Subcutaneous abdominal adipose tissue (tissue), 5 donors: ENCODE data around the gene PRAC2.
"Not testable (repeated sequence)": the region's sequence is repeated elsewhere in the genome, so short reads cannot be mapped to it uniquely, and the experiment has no call there.

ENCODE experiments used
- H3K27ac ChIP-seq: one replicate; pipeline ENCODE4 v1.7.0; 2013; ENCODE audit warnings: low read depth, mild to moderate bottlenecking, inconsistent platforms, low read length, moderate library complexity
- H3K27me3 ChIP-seq, 5 donors: one replicate each; pipeline ENCODE4 v1.7.0; 2013; ENCODE audit warnings: low read length in 5 of 5, inconsistent platforms in 1 of 5; ENCODE audit not compliant: control insufficient read depth in 5 of 5, insufficient read depth in 4 of 5
- H3K36me3 ChIP-seq, 5 donors: one replicate each; pipeline ENCODE4 v1.7.0; 2013; ENCODE audit warnings: low read length in 5 of 5; ENCODE audit not compliant: control insufficient read depth in 5 of 5, insufficient read depth in 5 of 5
- H3K4me1 ChIP-seq, 5 donors: one replicate each; pipeline ENCODE4 v1.7.0; 2013; ENCODE audit warnings: low read length in 5 of 5, mild to moderate bottlenecking in 3 of 5, moderate library complexity in 1 of 5; ENCODE audit not compliant: control insufficient read depth in 5 of 5, insufficient read depth in 5 of 5
- H3K4me3 ChIP-seq, 5 donors: one replicate each; pipeline ENCODE4 v1.7.0; 2013; ENCODE audit warnings: low read length in 5 of 5, low read depth in 1 of 5
- H3K9ac ChIP-seq, 5 donors: one replicate each; pipeline ENCODE4 v1.7.0; 2013; ENCODE audit warnings: low read length in 5 of 5, mild to moderate bottlenecking in 4 of 5, moderate library complexity in 3 of 5
- H3K9me3 ChIP-seq, 5 donors: one replicate each; pipeline ENCODE4 v1.7.0; 2013; ENCODE audit warnings: low read length in 5 of 5; ENCODE audit not compliant: control insufficient read depth in 5 of 5
- donor health status: healthy.
- donor health status: healthy.
- donor health status: healthy.
- donor health status: healthy.
- donor health status: healthy.

The PRAC2 gene

DNA sequence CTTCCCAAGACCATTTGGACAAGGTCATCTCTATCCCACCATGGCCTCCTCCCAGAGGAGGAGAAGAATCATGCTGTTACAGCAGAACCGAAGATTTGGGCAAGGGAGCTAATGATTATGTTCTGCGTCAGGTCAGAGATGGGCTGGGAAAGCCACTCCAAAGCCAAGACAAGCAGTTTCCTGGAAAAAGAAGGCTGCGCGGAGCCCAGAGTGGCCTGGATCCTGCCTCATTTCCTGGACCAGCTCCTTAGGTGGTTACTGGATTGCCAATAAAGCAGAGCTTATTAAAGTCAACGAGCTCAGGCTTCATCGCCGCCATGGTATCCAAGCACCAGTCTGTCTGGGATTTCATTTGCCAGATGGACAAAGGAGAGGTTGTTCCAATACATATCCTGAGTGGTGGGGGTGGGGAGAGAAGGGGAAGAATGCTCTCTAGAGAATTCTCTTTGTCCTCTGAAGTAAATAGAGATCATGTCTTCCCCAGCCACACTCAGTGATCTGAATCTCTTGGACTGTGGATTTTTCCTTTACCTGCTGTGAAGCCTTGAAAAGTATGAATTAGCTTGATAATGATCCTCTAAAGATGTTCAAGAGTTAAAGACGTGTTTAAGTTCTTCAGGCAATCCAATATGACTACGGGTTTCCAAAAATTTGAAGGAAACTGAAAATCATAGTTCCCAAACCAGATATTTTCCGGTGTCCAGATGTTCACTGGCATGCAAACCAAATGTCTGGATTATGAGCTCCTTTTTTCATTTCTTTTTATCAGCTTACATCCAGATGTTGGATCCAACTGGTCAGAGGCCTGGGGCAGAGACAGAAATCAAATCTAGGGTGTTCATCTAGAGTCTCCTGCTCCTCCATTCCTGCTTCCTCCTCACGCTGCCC is 18.4 kb upstream of the PRAC2 start:
- Histone ChIP-seq H3K4me1 (no peaks in the 10 kb centered on the region), H3K9ac (no peak overlapping the region), H3K27me3 (peaks cover 25 to 57% (median 36%) of the 10 kb centered on the region in 5 donors), H3K36me3 (no peaks in the 10 kb centered on the region), H3K9me3 (no peaks in the 10 kb centered on the region), H3K4me3 (no peak overlapping the region), H3K27ac (no peak overlapping the region)

DNA sequence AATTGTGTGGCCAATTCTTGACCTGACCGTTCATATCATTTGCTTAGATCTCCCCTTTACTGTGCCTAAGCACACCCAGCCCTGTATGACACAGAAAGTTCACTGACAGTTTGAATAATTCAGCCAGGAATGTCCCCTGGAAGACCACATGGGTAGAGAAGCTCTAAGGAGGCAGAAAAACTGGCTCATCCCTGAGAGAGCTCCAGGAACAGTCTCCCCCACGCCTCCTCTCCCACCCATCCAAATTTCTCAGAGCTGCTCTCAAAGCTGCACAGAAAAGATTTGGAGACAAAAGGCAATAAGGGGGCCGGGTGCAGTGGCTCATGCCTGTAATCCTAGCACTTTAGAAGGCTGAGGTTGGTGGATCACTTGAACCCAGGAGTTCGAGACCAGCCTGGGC is 11.9 kb upstream of the PRAC2 start:
- Histone ChIP-seq H3K9ac (no peak overlapping the region), H3K4me1 (no peaks in the 10 kb centered on the region), H3K27ac (no peak overlapping the region), H3K36me3 (no peaks in the 10 kb centered on the region), H3K27me3 (peaks cover 29 to 66% (median 37%) of the 10 kb centered on the region in 5 donors), H3K9me3 (no peaks in the 10 kb centered on the region), H3K4me3 (no peak overlapping the region)

DNA sequence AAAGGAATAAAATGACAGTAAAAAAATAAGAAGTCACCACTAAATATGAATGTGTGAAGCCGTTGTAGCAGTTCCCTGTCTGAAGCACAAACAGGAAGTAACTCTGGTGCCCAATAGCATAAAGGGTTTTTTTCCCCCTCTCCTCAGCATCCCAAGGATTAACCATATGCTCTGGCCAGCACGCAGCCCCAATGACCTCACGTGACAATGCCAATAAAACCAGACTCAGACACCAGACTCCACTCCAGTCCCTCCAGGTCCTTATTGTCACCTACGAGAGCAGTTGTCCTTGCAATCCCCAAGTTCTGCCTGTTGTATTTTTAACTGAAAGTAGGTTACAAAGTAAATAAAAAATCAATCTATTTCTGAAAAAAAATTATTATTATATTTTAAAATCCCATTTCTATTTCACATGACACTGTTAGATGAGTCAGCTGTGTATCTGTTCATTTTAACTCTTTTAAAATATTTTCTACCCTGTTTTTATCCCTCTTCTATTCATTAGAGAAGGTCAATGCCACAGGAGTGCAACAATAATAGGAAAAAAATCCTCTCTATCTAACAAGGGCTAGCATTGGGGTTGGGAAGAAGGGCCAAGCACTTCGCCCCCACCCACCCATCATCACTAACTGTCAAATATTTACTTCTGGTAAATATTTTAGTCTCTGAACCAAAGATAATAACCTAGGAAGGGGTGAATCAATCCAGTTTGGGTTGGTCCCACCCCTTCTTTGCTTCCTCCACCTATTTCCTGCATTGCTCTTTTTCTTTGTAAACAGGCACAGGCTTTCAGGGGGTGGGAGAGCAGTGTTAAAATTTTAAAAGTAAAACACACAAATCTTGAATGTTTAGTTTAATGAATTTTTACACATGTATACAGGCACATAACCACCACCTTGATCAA is 7.2 kb upstream of the PRAC2 start:
- peaks cover 46 to 74% (median 62%) of the 10 kb centered on the region in 5 donors for H3K27me3 ChIP-seq
- no peaks in the 10 kb centered on the region for H3K9me3 ChIP-seq
- H3K9ac ChIP-seq: no peak overlapping the region
- no peaks in the 10 kb centered on the region for H3K36me3 ChIP-seq
- H3K27ac ChIP-seq: no peak overlapping the region
- no peak overlapping the region for H3K4me3 ChIP-seq
- H3K4me1 ChIP-seq: peaks cover 0 to 15% (median 12%) of the 10 kb centered on the region in 5 donors

DNA sequence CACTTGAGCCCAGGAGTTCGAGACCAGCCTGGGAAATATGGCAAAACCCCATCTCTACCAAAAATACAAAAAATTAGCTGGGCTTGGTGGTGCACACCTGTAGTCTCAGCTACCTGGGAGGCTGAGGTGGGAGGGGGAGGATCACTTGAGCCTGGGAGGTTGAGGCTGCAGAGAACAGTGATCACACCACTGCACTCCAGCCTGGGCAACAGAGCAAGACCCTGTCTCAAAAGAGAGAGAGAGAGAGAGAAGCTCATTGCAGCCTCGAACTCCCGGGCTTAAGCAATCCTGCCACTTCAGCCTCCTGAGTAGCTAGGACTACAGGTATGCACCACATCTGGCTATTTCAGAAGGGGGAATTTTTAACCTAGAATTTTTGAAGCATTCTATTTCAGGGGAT is 6.4 kb upstream of the PRAC2 start:
- not testable (repeated sequence) for H3K27ac ChIP-seq, H3K9ac ChIP-seq, H3K9me3 ChIP-seq, H3K36me3 ChIP-seq, H3K4me3 ChIP-seq
- H3K27me3 ChIP-seq: peaks cover 49 to 75% (median 61%) of the 10 kb centered on the region in 5 donors
- H3K4me1 ChIP-seq: peaks cover 0 to 15% (median 12%) of the 10 kb centered on the region in 5 donors

DNA sequence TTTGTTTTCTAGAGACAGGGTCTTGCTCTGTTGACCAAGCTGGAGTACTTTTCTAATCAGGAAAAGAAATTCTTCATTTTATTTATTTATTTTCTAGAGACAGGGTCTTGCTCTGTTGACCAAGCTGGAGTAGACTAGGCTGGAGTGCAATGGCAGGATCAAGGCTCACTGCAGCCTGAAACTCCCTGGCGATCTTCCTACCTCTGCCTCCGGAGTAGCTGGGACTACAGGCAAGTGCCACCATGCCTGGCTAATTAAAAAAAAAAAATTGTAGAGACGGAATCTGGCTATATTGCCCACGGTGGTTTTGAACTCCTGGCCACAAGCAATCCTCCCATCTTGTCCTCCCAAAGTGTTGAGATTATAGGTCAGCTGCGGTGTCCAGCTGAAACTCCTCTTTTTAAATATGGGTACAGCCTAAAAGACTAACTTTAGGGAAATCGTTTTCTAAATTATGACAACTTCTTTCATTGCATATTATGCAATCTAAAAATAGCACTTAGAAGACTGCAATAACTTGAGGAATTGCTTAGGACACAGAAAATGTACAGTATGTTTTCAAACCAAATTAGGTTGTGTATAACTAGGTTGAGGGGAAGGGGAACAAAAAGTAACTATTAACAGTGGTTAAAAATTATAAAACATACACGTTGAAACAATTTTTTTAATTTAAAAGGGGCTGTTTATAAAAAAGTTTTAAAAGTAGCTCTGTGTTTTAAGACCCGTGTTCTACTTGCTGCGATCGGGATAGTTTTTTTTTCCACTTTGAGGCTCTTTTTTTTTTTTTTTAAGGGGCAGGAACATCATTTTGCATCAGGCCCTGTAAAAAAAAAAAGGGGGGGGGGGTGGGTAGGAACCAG is 5.4 kb upstream of the PRAC2 start:
- H3K36me3 ChIP-seq: no peaks in the 10 kb centered on the region
- no peak overlapping the region for H3K4me3 ChIP-seq
- H3K4me1 ChIP-seq: peaks cover 0 to 18% (median 12%) of the 10 kb centered on the region in 5 donors
- no peak overlapping the region for H3K9ac ChIP-seq
- no peaks in the 10 kb centered on the region for H3K9me3 ChIP-seq
- H3K27ac ChIP-seq: no peak overlapping the region
- peaks cover 52 to 79% (median 61%) of the 10 kb centered on the region in 5 donors for H3K27me3 ChIP-seq

DNA sequence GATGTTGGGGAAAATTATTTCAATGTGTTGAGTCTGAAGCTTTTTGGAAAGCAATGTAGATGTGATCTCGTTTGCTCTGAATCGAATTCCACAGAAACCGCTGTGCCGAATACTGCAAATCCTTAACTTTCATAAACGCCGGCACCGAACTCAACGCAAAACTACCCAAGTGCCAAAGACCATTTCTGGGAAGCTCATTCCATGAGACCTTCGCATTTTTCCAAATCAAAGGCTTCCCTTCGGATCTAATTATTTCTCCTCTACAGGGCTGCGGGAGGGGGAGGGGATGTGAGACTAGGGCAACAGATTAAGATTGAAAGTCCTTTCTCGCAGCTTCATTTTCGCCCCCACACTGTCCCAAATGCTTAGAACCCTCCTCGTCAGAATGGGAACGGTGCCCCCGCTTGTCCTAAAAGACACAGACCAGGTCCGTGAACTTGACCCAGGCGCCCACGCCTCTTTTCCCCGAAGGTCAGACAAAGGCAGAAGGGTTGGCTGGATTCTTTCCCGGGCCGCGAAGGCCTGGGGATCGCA is 4.7 kb upstream of the PRAC2 start:
- Histone ChIP-seq H3K27me3 (peaks cover 58 to 81% (median 66%) of the 10 kb centered on the region in 5 donors), H3K4me3 (peak overlapping the region in 1 of 5 donors; percentile 16), H3K9me3 (no peaks in the 10 kb centered on the region), H3K4me1 (peaks cover 0 to 25% (median 13%) of the 10 kb centered on the region in 5 donors), H3K27ac (no peak overlapping the region), H3K36me3 (no peaks in the 10 kb centered on the region), H3K9ac (no peak overlapping the region)

DNA sequence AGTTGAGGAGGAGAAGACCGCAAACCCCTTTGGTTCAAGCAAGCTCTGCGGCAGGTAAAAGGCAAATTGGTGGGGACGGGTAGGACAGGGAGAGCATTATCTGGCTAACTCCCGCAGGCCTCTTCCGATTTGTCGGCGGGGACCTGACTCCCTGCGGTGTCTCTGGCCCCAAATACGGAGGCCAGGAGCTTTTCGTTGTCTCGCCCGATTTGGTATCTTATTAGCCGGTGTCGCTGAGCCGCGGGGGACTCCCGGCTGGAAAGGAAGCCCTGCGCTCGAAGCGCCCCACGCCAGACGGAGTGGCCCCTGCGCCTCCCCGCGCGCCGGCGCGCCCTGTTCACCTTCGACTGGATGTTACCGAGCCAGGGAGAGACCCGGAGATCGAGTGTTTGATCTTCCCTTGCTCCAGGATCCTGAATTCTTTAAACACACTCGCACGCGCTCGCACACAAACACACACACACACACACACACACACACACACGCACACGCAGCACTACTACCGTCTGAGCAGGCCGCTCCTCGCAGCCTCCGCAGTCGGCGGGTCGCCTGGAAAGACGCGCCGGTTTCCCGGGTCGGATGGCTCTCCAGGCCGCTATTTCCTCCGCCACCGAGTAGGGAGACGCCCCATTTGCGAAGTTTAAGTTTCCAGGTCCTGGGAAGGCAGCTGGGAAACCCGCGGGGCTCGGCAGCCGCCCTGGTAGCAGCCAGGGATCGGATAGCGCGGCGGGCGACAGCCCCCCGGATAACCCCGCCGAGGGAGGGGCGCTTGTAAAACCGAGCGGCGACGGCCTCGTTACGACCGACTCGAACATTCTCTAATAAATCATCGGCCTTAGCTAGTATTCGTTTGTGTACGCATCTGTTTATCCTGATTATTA is 4.0 kb upstream of the PRAC2 start:
- Histone ChIP-seq H3K4me1 (peaks cover 0 to 32% (median 19%) of the 10 kb centered on the region in 5 donors), H3K27ac (no peak overlapping the region), H3K4me3 (peak overlapping the region in 1 of 5 donors; percentile 16), H3K9me3 (no peaks in the 10 kb centered on the region), H3K36me3 (no peaks in the 10 kb centered on the region), H3K9ac (no peak overlapping the region), H3K27me3 (peaks cover 61 to 83% (median 69%) of the 10 kb centered on the region in 5 donors)

DNA sequence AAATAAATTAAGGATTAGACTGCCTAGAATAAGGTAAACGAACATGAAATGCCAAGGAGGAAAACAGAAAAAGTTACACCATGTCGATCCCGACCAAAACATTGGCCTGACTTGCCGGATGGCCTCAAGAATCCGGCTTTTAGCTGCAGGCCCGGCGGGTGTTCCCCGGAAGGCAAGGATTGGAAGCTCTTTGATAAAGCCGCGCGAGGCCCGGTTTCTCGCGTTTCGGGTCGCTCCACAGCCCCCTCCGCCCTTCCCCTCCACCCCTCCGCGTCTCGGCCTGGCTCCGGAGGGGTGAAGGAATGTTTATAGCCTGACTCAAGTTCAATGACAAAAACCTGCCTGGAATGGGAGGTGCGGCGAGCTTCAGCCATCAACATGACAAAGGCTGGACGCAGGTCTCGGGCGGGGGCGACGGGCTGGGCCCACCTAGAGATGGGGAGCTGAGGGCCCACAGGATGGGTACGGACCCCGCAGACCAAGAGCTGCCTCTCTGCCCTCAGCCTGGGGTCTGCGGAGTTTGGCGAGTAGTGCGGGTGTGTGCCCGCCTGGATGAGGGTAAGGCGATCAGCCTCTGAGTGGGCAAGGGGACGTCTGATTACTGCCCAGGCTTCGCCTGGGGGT is 3.2 kb upstream of the PRAC2 start:
- Histone ChIP-seq H3K36me3 (no peaks in the 10 kb centered on the region), H3K27me3 (peaks cover 67 to 89% (median 71%) of the 10 kb centered on the region in 5 donors), H3K4me1 (peaks cover 0 to 40% (median 22%) of the 10 kb centered on the region in 5 donors), H3K9ac (no peak overlapping the region), H3K9me3 (no peaks in the 10 kb centered on the region), H3K27ac (no peak overlapping the region), H3K4me3 (peak overlapping the region in 1 of 5 donors; percentile 10)
